ENCODE measurements around the gene KMT2B. TPM values are rescaled to one million over a fixed set of nuclear protein-coding genes. Genes with fewer than 3 reads are reported as not detected.

Gene KMT2B
- total and polyA plus RNA-seq, 9 of the 15 experiments (the other 6 are each of a cell fraction or from before 2014, with no cell fraction given) = 0.63 to 43.9 (median 8.1) TPM

- BruUV-seq (replicated peaks) = no TSS peak
- DNase-seq (ENCODE audit: extremely low read depth in 1 of 4, low spot score in 3 of 4) (no peak), ATAC-seq (no peak), FAIRE-seq (no peak)
- Histone ChIP-seq H3K36me3 (ENCODE audit: control insufficient read depth, insufficient read depth, low read length) (peaks cover 39% of the 10 kb centered on the region; the same call in 2 of the 3 replicates), H3K79me2 (ENCODE audit: control insufficient read depth, insufficient read depth, low read length) (peaks cover 9% of the 10 kb centered on the region), H3K9ac (ENCODE audit: insufficient read depth in 1 of 2, low read depth in 2 of 2, low read length in 2 of 2) (peak within 1 kb of the TSS; percentile 63 to 87; a peak in 3 of 4 replicates), H4K20me1 (replicated peaks; ENCODE audit: control insufficient read depth, insufficient read depth, low read length) (no peaks in the 10 kb centered on the region), H3K4me1 (replicated peaks in 1 of 2; ENCODE audit: control insufficient read depth in 2 of 2, insufficient read depth in 2 of 2, low read length in 2 of 2) (peaks cover 24 to 57% of the 10 kb centered on the region in 2 experiments; a peak in 4 of 5 replicates), H3K27ac (ENCODE audit: extremely low read depth, low read depth, low read length) (peak within 1 kb of the TSS; percentile 85), H2AFZ (ENCODE audit: low read depth, low read length) (0 out of 2 replicates have a peak within 1 kb of the TSS, but pooled peaks have one; percentile 98), H3K9me3 (replicated peaks; ENCODE audit: control insufficient read depth, insufficient read depth, low read depth, low read length) (no peaks in the 10 kb centered on the region), H3K27me3 (ENCODE audit: control insufficient read depth in 2 of 2, insufficient read depth in 2 of 2, low read length in 2 of 2) (no peaks in the 10 kb centered on the region), H3K4me2 (ENCODE audit: insufficient read depth, low read length) (peak within 1 kb of the TSS; percentile 94), H3K9me1 (ENCODE audit: control insufficient read depth, insufficient read depth, low read length) (no peaks in the 10 kb centered on the region), H3K4me3 (no peak within 1 kb of the TSS; the same call in 1 of the 2 replicates)
- ChIA-PET POLR2A (interaction anchor here (0.5 kb wide), 1 partner anchor 194 kb away, joined by 3 read pairs; no protein-coding TSS in a partner anchor), CTCF (ENCODE audit: low intra/inter-chr PET ratio) (no interaction called here)
- in situ Hi-C loops (cut with MboI) (no loop called here), intact Hi-C loops (cut with micrococcal nuclease) (loop anchor here (10.0 kb wide), 1 partner anchor 97 kb away; the partner anchor contains the start of genes COX6B1 and ETV2)
- no peak for TF ChIP-seq ILF3 (IDR thresholded peaks at IDR 0.05; ENCODE audit: borderline replicate concordance)
- TF ChIP-seq PRMT5 (CRISPR knock-in tag; IDR thresholded peaks at IDR 0.05) = no peak
- TF ChIP-seq NONO (IDR thresholded peaks at IDR 0.05; ENCODE audit: low read depth in 2 of 2, low read length in 1 of 2) = no peak
- TF ChIP-seq CTCF (IDR thresholded peaks at IDR 0.05 in 2 of 3, conservative IDR thresholded peaks at IDR 0.05 in 1 of 3; ENCODE audit: insufficient read depth in 2 of 3, low read depth in 1 of 3, low read length in 3 of 3) = no peak
- 84% methylated on average over 9 of the region's 9 CpGs for WGBS (ENCODE audit: insufficient coverage, low coverage, missing lambda C conversion rate)
Observed at GRCh38 chr19:35742121-35742724, 24.4 kb downstream of the KMT2B start, which contains the start of gene IGFLR1. Gene IGFLR1 (minus strand): TSS chr19:35742452. CDS start chr19:35741180, 1,272 bp downstream.

Measured in K562 (cell line).